ENCODE data around the gene WDR70. TPM values are rescaled to one million over a fixed set of nuclear protein-coding genes. Genes with fewer than 3 reads are reported as not detected.

Gene WDR70
- total RNA-seq, 1 experiment from 2014 or later, result 35.0 TPM

DNA sequence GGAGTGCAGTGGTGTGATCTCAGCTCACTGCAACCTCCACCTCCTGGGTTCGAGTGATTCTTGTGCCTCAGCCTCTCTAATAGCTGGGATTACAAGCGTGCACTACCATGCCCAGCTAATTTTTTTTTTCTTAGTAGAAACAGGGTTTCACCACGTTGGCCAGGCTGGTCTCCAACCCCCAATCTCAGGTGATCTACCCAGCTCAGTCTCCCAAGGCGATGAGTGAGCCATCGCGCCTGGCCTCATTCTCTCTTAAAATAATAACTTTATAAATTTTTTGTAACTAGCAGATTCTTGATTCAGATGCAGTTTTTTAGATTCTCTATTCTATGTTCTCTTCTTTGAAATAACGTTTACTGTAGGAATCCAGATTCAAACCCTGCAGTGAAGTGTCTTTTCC lies 333.6 kb downstream of the WDR70 start:
- H3K27me3 Mint-ChIP-seq (ENCODE audit: low read depth), result no peaks in the 10 kb centered on the region
- no peaks in the 10 kb centered on the region for H3K36me3 Mint-ChIP-seq
- ATAC-seq, result no peak
- no peak for DNase-seq (ENCODE audit: low spot score)
- H3K27ac Mint-ChIP-seq, result no peak overlapping the region
- TF ChIP-seq ZNF138 (CRISPR knock-in tag; conservative IDR thresholded peaks at IDR 0.05) (no peak), FOXK1 (CRISPR knock-in tag; IDR thresholded peaks at IDR 0.05) (no peak), JUN (CRISPR knock-in tag; IDR thresholded peaks at IDR 0.05) (no peak), MYBL2 (CRISPR knock-in tag; IDR thresholded peaks at IDR 0.05) (no peak), ZNF219 (CRISPR knock-in tag; IDR thresholded peaks at IDR 0.05; ENCODE audit: borderline replicate concordance) (no peak), ZNF416 (CRISPR knock-in tag; IDR thresholded peaks at IDR 0.05) (no peak), ZNF263 (CRISPR knock-in tag; IDR thresholded peaks at IDR 0.05; ENCODE audit: low read depth) (no peak), NR1H2 (CRISPR knock-in tag; IDR thresholded peaks at IDR 0.05) (no peak), ATF2 (CRISPR knock-in tag; IDR thresholded peaks at IDR 0.05; ENCODE audit: borderline replicate concordance, low read depth) (no peak), STAT6 (CRISPR knock-in tag; conservative IDR thresholded peaks at IDR 0.05; ENCODE audit: low read depth) (no peak), IRF2 (CRISPR knock-in tag; IDR thresholded peaks at IDR 0.05; ENCODE audit: borderline replicate concordance, low read depth) (no peak)
- TF ChIP-seq, protein P1, sequence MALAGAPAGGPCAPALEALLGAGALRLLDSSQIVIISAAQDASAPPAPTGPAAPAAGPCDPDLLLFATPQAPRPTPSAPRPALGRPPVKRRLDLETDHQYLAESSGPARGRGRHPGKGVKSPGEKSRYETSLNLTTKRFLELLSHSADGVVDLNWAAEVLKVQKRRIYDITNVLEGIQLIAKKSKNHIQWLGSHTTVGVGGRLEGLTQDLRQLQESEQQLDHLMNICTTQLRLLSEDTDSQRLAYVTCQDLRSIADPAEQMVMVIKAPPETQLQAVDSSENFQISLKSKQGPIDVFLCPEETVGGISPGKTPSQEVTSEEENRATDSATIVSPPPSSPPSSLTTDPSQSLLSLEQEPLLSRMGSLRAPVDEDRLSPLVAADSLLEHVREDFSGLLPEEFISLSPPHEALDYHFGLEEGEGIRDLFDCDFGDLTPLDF (CRISPR knock-in tag; IDR thresholded peaks at IDR 0.05), result no peak
- TF ChIP-seq, protein P2, sequence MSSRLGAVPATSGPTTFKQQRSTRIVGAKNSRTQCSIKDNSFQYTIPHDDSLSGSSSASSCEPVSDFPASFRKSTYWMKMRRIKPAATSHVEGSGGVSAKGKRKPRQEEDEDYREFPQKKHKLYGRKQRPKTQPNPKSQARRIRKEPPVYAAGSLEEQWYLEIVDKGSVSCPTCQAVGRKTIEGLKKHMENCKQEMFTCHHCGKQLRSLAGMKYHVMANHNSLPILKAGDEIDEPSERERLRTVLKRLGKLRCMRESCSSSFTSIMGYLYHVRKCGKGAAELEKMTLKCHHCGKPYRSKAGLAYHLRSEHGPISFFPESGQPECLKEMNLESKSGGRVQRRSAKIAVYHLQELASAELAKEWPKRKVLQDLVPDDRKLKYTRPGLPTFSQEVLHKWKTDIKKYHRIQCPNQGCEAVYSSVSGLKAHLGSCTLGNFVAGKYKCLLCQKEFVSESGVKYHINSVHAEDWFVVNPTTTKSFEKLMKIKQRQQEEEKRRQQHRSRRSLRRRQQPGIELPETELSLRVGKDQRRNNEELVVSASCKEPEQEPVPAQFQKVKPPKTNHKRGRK (CRISPR knock-in tag; IDR thresholded peaks at IDR 0.05; ENCODE audit: borderline replicate concordance), result no peak
- TF ChIP-seq, protein P3, sequence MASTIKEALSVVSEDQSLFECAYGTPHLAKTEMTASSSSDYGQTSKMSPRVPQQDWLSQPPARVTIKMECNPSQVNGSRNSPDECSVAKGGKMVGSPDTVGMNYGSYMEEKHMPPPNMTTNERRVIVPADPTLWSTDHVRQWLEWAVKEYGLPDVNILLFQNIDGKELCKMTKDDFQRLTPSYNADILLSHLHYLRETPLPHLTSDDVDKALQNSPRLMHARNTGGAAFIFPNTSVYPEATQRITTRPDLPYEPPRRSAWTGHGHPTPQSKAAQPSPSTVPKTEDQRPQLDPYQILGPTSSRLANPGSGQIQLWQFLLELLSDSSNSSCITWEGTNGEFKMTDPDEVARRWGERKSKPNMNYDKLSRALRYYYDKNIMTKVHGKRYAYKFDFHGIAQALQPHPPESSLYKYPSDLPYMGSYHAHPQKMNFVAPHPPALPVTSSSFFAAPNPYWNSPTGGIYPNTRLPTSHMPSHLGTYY (CRISPR knock-in tag; IDR thresholded peaks at IDR 0.05), result no peak
- TF ChIP-seq, protein P4, sequence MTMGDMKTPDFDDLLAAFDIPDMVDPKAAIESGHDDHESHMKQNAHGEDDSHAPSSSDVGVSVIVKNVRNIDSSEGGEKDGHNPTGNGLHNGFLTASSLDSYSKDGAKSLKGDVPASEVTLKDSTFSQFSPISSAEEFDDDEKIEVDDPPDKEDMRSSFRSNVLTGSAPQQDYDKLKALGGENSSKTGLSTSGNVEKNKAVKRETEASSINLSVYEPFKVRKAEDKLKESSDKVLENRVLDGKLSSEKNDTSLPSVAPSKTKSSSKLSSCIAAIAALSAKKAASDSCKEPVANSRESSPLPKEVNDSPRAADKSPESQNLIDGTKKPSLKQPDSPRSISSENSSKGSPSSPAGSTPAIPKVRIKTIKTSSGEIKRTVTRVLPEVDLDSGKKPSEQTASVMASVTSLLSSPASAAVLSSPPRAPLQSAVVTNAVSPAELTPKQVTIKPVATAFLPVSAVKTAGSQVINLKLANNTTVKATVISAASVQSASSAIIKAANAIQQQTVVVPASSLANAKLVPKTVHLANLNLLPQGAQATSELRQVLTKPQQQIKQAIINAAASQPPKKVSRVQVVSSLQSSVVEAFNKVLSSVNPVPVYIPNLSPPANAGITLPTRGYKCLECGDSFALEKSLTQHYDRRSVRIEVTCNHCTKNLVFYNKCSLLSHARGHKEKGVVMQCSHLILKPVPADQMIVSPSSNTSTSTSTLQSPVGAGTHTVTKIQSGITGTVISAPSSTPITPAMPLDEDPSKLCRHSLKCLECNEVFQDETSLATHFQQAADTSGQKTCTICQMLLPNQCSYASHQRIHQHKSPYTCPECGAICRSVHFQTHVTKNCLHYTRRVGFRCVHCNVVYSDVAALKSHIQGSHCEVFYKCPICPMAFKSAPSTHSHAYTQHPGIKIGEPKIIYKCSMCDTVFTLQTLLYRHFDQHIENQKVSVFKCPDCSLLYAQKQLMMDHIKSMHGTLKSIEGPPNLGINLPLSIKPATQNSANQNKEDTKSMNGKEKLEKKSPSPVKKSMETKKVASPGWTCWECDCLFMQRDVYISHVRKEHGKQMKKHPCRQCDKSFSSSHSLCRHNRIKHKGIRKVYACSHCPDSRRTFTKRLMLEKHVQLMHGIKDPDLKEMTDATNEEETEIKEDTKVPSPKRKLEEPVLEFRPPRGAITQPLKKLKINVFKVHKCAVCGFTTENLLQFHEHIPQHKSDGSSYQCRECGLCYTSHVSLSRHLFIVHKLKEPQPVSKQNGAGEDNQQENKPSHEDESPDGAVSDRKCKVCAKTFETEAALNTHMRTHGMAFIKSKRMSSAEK (CRISPR knock-in tag; IDR thresholded peaks at IDR 0.05; ENCODE audit: borderline replicate concordance), result no peak
- TF ChIP-seq, protein P5, sequence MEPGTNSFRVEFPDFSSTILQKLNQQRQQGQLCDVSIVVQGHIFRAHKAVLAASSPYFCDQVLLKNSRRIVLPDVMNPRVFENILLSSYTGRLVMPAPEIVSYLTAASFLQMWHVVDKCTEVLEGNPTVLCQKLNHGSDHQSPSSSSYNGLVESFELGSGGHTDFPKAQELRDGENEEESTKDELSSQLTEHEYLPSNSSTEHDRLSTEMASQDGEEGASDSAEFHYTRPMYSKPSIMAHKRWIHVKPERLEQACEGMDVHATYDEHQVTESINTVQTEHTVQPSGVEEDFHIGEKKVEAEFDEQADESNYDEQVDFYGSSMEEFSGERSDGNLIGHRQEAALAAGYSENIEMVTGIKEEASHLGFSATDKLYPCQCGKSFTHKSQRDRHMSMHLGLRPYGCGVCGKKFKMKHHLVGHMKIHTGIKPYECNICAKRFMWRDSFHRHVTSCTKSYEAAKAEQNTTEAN (CRISPR knock-in tag; IDR thresholded peaks at IDR 0.05), result no peak
- peaks cover 6% of the 10 kb centered on the region for H3K4me1 Mint-ChIP-seq
- CTCF ChIA-PET, result interaction anchor here (1.2 to 2.0 kb wide), 2 partner anchors 9 to 11 kb away, joined by 3 to 12 read pairs; no protein-coding TSS in a partner anchor
- POLR2A ChIA-PET, result no interaction called here
- no peak overlapping the region for H3K4me3 Mint-ChIP-seq
- no peaks in the 10 kb centered on the region for H3K9me3 Mint-ChIP-seq

Data from WTC11 (cell line).